Uterus (tissue), 2 donors: Measurements from ENCODE around the gene CEP43.

Source experiments
- POLR2A ChIP-seq, 2 donors: fragments of 450-650 bp; IDR thresholded peaks; one replicate each; pipeline ENCODE4 v1.6.1; 2016; ENCODE audit warnings: antibody characterized with exemption in 2 of 2, mild to moderate bottlenecking in 1 of 2, moderate library complexity in 1 of 2
- TF ChIP-seq, protein P1 (sequence below), 4 experiments: fragments of 200-600 bp in 2 of 4; fragments of 450-650 bp in 2 of 4; sonication (generic) in 2 of 4; IDR thresholded peaks; one replicate each; pipeline ENCODE4 v1.5.1; 2016 to 2019; ENCODE audit warnings: antibody characterized with exemption in 4 of 4, mild to moderate bottlenecking in 2 of 4, moderate library complexity in 1 of 4

- TF ChIP-seq POLR2A (IDR thresholded peaks at IDR 0.05) = no peak
- TF ChIP-seq, protein P1, sequence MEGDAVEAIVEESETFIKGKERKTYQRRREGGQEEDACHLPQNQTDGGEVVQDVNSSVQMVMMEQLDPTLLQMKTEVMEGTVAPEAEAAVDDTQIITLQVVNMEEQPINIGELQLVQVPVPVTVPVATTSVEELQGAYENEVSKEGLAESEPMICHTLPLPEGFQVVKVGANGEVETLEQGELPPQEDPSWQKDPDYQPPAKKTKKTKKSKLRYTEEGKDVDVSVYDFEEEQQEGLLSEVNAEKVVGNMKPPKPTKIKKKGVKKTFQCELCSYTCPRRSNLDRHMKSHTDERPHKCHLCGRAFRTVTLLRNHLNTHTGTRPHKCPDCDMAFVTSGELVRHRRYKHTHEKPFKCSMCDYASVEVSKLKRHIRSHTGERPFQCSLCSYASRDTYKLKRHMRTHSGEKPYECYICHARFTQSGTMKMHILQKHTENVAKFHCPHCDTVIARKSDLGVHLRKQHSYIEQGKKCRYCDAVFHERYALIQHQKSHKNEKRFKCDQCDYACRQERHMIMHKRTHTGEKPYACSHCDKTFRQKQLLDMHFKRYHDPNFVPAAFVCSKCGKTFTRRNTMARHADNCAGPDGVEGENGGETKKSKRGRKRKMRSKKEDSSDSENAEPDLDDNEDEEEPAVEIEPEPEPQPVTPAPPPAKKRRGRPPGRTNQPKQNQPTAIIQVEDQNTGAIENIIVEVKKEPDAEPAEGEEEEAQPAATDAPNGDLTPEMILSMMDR (IDR thresholded peaks at IDR 0.05) = no peak
Measured at GRCh38 chr6:166999884-167000253, 672 bp downstream of the CEP43 start.
